SH-SY5Y (cell line): ENCODE results near the gene ST3GAL3.

Source experiments
- GATA2 ChIP-seq: IDR thresholded peaks from 2 replicates; pipeline ENCODE4 v1.6.1; 2011; ENCODE audit warnings: mild to moderate bottlenecking, low read depth, low read length
- GATA3 ChIP-seq: IDR thresholded peaks from 2 replicates; pipeline ENCODE4 v1.6.1; 2011; ENCODE audit warnings: low read depth, mild to moderate bottlenecking, low read length, moderate library complexity

GRCh38 chr1:43705334-43705733, 2.0 kb upstream of the ST3GAL3 start:
- TF ChIP-seq GATA2, result no peak
- TF ChIP-seq GATA3, result no peak
